Kidney (tissue), 14 donors: Measurements from ENCODE around the gene SLC1A2. TPM values are rescaled to one million over a fixed set of nuclear protein-coding genes. Genes with fewer than 3 reads are reported as not detected.
A peak's percentile ranks its signal among the peaks of the same experiment; 100 is the strongest.

Source experiments
- DNase-seq, 5 donors: peaks; one replicate each; pipeline ENCODE4 v3.0.0-alpha.2; 2013 to 2020
- FAIRE-seq: peaks from 2 replicates; lab custom pipeline; 2012; peaks lifted over from hg19 to GRCh38; lab: Jason Lieb, UNC
- H3K27ac ChIP-seq, 2 donors: one replicate each; pipeline ENCODE4 v1.7.0; 2013; ENCODE audit warnings: low read depth in 2 of 2, low read length in 2 of 2, inconsistent platforms in 1 of 2
- H3K27me3 ChIP-seq: one replicate; pipeline ENCODE4 v1.7.1; 2013; ENCODE audit warnings: low read length, inconsistent platforms; ENCODE audit not compliant: control insufficient read depth, insufficient read depth
- H3K36me3 ChIP-seq, 3 donors: one replicate each; pipeline versions ENCODE4 v1.7.0 to v1.7.1; 2013; ENCODE audit warnings: low read length in 3 of 3, control low read depth in 1 of 3, inconsistent platforms in 1 of 3; ENCODE audit not compliant: insufficient read depth in 3 of 3, control insufficient read depth in 2 of 3
- H3K4me1 ChIP-seq, 3 donors: one replicate each; pipeline versions ENCODE4 v1.7.0 to v1.7.1; 2013; ENCODE audit warnings: low read length in 3 of 3, inconsistent platforms in 1 of 3, low read depth in 1 of 3; ENCODE audit not compliant: control insufficient read depth in 2 of 3, insufficient read depth in 2 of 3
- H3K4me3 ChIP-seq, 3 donors: one replicate each; pipeline versions ENCODE4 v1.7.0 to v1.8.1; 2013; ENCODE audit warnings: low read length in 3 of 3, control low read depth in 1 of 3, inconsistent platforms in 1 of 3
- H3K9ac ChIP-seq, 3 donors: one replicate each; pipeline versions ENCODE4 v1.7.0 to v1.7.1; 2013; ENCODE audit warnings: low read length in 3 of 3, control low read depth in 1 of 3, inconsistent platforms in 1 of 3
- H3K9me3 ChIP-seq, 3 donors: one replicate each; pipeline versions ENCODE4 v1.7.0 to v1.7.1; 2013; ENCODE audit warnings: low read length in 3 of 3, control low read depth in 1 of 3, inconsistent platforms in 1 of 3; ENCODE audit not compliant: control insufficient read depth in 2 of 3, insufficient read depth in 1 of 3
- CTCF ChIP-seq: IDR thresholded peaks from 3 replicates; pipeline ENCODE4 v1.5.1; 2012; ENCODE audit warnings: mild to moderate bottlenecking, moderate library complexity, borderline replicate concordance; ENCODE audit not compliant: insufficient read depth; ENCODE audit errors: extremely low read depth
- intact Hi-C: fragments of 100-400 bp; cut with DNase I; formaldehyde crosslinking; loops from one replicate; pipeline ENCODE4 v1.11.1; 2022
- polyA plus RNA-seq: library from polyadenylated mRNA; stranded (reverse); fragments of 350-450 nt; fragmentation: Illumina TruSeq; extraction: RNeasy Lipid Tissue Mini Kit (QIAGEN cat#74804); gene quantifications from one replicate; pipeline ENCODE4 v1.2.3, GENCODE V29; 2014; ENCODE audit warnings: low read depth, low replicate concordance; ENCODE audit not compliant: insufficient read depth
- total RNA-seq: library from RNA; stranded (reverse); fragmentation: NEBNext Ultra II Directional; extraction: Animal tissue kit (Norgen Biotek cat#: 25700); gene quantifications from one replicate; pipeline ENCODE4 v1.2.1, GENCODE V29; 2021
- donor health status: control.
- donor health status: control.
- donor health status: control.
- donor health status: control.
- donor health status: control.
- donor health status: DM: yes; HTN: yes; CAD: no.
- donor health status: Normal renal cell carcinoma (clear cell type).

The SLC1A2 gene
- total and polyA plus RNA-seq, 2 donors from 2014 or later = 0.11 to 0.28 TPM

DNA sequence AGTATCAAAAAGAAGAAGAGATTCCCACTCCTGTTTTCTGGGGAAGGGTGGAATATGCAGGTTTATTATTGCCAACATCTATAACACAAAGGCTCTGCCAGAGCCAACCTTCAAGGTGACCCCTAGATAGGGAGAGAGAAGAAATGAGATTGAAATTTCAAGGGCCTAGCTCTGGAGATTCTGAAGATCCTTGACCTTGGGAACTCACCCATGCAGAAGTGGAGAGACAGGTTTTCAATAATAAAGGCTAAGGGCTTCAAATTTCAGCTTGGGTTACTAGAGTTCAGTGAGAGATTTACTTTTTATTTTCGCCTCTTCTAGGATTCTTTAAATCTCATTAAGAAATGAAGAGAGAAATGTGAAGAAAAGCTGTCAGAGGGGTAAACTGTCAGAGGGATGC is 182.0 kb downstream of the SLC1A2 start:
- FAIRE-seq = no peak
- H3K36me3 ChIP-seq = no peaks in the 10 kb centered on the region
- peak in 2 of 5 donors; percentile 44 for DNase-seq
- H3K27me3 ChIP-seq = no peaks in the 10 kb centered on the region
- no peak for TF ChIP-seq CTCF
- H3K4me1 ChIP-seq = no peaks in the 10 kb centered on the region
- H3K27ac ChIP-seq = no peak overlapping the region
- intact Hi-C loops = no loop called here
- no peaks in the 10 kb centered on the region for H3K9me3 ChIP-seq
- H3K9ac ChIP-seq = no peak overlapping the region
- H3K4me3 ChIP-seq = no peak overlapping the region

- Histone ChIP-seq H3K4me3 (no peak overlapping the region), H3K4me1 (no peaks in the 10 kb centered on the region), H3K27me3 (no peaks in the 10 kb centered on the region), H3K36me3 (no peaks in the 10 kb centered on the region), H3K9me3 (no peaks in the 10 kb centered on the region), H3K27ac (no peak overlapping the region), H3K9ac (no peak overlapping the region)
- DNase-seq = peak in 1 of 5 donors; percentile 69
- FAIRE-seq = no peak
- intact Hi-C loops = no loop called here
- no peak for TF ChIP-seq CTCF
Measured at GRCh38 chr11:35236667-35237003, 182.7 kb downstream of the SLC1A2 start.

GRCh38 chr11:35235936-35236666 is 183.3 kb downstream of the SLC1A2 start:
- no peak for TF ChIP-seq CTCF
- Histone ChIP-seq H3K9ac (no peak overlapping the region), H3K27me3 (no peaks in the 10 kb centered on the region), H3K4me3 (no peak overlapping the region), H3K27ac (no peak overlapping the region), H3K4me1 (no peaks in the 10 kb centered on the region), H3K9me3 (no peaks in the 10 kb centered on the region), H3K36me3 (no peaks in the 10 kb centered on the region)
- DNase-seq (no peak), FAIRE-seq (no peak)
- intact Hi-C loops = no loop called here

- Histone ChIP-seq H3K4me3 (no peak overlapping the region), H3K9me3 (no peaks in the 10 kb centered on the region), H3K9ac (no peak overlapping the region), H3K4me1 (no peaks in the 10 kb centered on the region), H3K27me3 (no peaks in the 10 kb centered on the region), H3K27ac (no peak overlapping the region), H3K36me3 (no peaks in the 10 kb centered on the region)
- no peak for TF ChIP-seq CTCF
- no peak for DNase-seq
- FAIRE-seq = no peak
- intact Hi-C loops = no loop called here
Measured at GRCh38 chr11:35235498-35235897, 183.9 kb downstream of the SLC1A2 start.
